B cell (primary cell): ENCODE measurements around the gene BTNL2. TPM values are rescaled to one million over a fixed set of nuclear protein-coding genes. Genes with fewer than 3 reads are reported as not detected.

ENCODE experiments used
- ATAC-seq: fragments of 200-7000 bp; cut with Tn5 transposase; one replicate; pipeline ENCODE4 v1.10.0; 2021; ENCODE audit warnings: low read depth, mild to moderate bottlenecking, moderate number of reproducible peaks, moderate library complexity
- CTCF ChIA-PET: fragments of 350-600 bp; sonication (Branson Sonifier 250); formaldehyde crosslinking; loops from one replicate; lab custom pipeline; 2021; ENCODE audit warnings: antibody characterized with exemption, inconsistent platforms; lab: Charles Lee
- POLR2A ChIA-PET: fragments of 350-600 bp; sonication (Branson Sonifier 250); formaldehyde crosslinking; loops from one replicate; lab custom pipeline; 2021; ENCODE audit warnings: antibody characterized with exemption; lab: Charles Lee
- DNase-seq: peaks from one replicate; pipeline ENCODE4 v3.0.0; 2013
- H2AFZ ChIP-seq: 2 replicates; pipeline ENCODE4 v1.6.1; 2012; ENCODE audit warnings: mild to moderate bottlenecking, low read depth, low read length; ENCODE audit not compliant: insufficient read depth, poor library complexity, severe bottlenecking
- H3K27ac ChIP-seq, 2 donors: 1 replicate in 1 of 2; 2 replicates in 1 of 2; pipeline ENCODE4 v1.5.1; 2012 to 2013; ENCODE audit warnings: low read length in 2 of 2, mild to moderate bottlenecking in 2 of 2, moderate library complexity in 1 of 2
- H3K27me3 ChIP-seq, 4 experiments: fragments of 200-600 bp in 1 of 4; sonication (generic) in 1 of 4; replicated peaks in 1 of 4; 1 replicate in 2 of 4; 2 replicates in 2 of 4; pipeline versions ENCODE4 v1.6.1 to v1.7.0; 2013 to 2016; ENCODE audit warnings: low read length in 3 of 4, mild to moderate bottlenecking in 2 of 4, mixed read lengths in 1 of 4, moderate library complexity in 1 of 4; ENCODE audit not compliant: insufficient read depth in 4 of 4, control insufficient read depth in 3 of 4; ENCODE audit errors: control extremely low read depth in 1 of 4
- H3K36me3 ChIP-seq, 2 experiments: replicated peaks in 1 of 2; 1 replicate in 1 of 2; 2 replicates in 1 of 2; pipeline versions ENCODE4 v1.6.1 to v1.7.1; 2013; ENCODE audit warnings: low read length in 1 of 2; ENCODE audit not compliant: insufficient read depth in 2 of 2, control insufficient read depth in 1 of 2; ENCODE audit errors: control extremely low read depth in 1 of 2, extremely low read depth in 1 of 2
- H3K4me1 ChIP-seq, 2 donors: fragments of 200-600 bp in 1 of 2; sonication (generic) in 1 of 2; 1 replicate in 1 of 2; 2 replicates in 1 of 2; pipeline versions ENCODE4 v1.5.1 to v1.6.1; 2013 to 2017; ENCODE audit warnings: low read length in 2 of 2; ENCODE audit not compliant: control insufficient read depth in 2 of 2, insufficient read depth in 2 of 2
- H3K4me2 ChIP-seq: replicated peaks from 2 replicates; pipeline ENCODE3; 2012; ENCODE audit warnings: mild to moderate bottlenecking, low read depth, low read length; ENCODE audit not compliant: poor library complexity, severe bottlenecking
- H3K4me3 ChIP-seq, 5 experiments: fragments of 200-600 bp in 1 of 5; sonication (generic) in 1 of 5; 1 replicate in 3 of 5; 2 replicates in 2 of 5; pipeline versions ENCODE4 v1.5.1 to v1.7.0; 2011 to 2016; ENCODE audit warnings: low read length in 4 of 5, mild to moderate bottlenecking in 4 of 5, low read depth in 2 of 5, control low read depth in 1 of 5, moderate library complexity in 1 of 5; ENCODE audit not compliant: insufficient read depth in 1 of 5; ENCODE audit errors: control extremely low read depth in 1 of 5, extremely low read depth in 1 of 5
- H3K79me2 ChIP-seq: fragments of 200-600 bp; sonication (generic); one replicate; pipeline ENCODE4 v1.6.0; 2016; ENCODE audit warnings: low read length; ENCODE audit not compliant: control insufficient read depth, insufficient read depth
- H3K9ac ChIP-seq: fragments of 200-600 bp; sonication (generic); 2 replicates; pipeline ENCODE4 v1.6.1; 2017; ENCODE audit warnings: mild to moderate bottlenecking, low read length, moderate library complexity
- H3K9me3 ChIP-seq, 3 donors: one replicate each; pipeline versions ENCODE4 v1.6.1 to v1.7.1; 2013; ENCODE audit warnings: low read length in 2 of 3; ENCODE audit not compliant: control insufficient read depth in 2 of 3, insufficient read depth in 1 of 3; ENCODE audit errors: control extremely low read depth in 1 of 3
- H4K20me1 ChIP-seq: 2 replicates; pipeline ENCODE4 v1.6.0; 2012; ENCODE audit warnings: mild to moderate bottlenecking, low read length; ENCODE audit not compliant: insufficient read depth, control insufficient read depth, poor library complexity, severe bottlenecking
- H3K27ac Mint-ChIP-seq: one replicate; pipeline ENCODE4 v1.8.0; 2021; ENCODE audit warnings: mixed read lengths
- H3K27me3 Mint-ChIP-seq: one replicate; pipeline ENCODE4 v1.8.0; 2021; ENCODE audit warnings: mixed read lengths
- H3K4me1 Mint-ChIP-seq: one replicate; pipeline ENCODE4 v1.8.0; 2021; ENCODE audit warnings: mixed read lengths
- H3K4me3 Mint-ChIP-seq: one replicate; pipeline ENCODE4 v1.8.0; 2021; ENCODE audit warnings: mixed read lengths
- H3K9me3 Mint-ChIP-seq: one replicate; pipeline ENCODE4 v1.8.0; 2022; ENCODE audit warnings: mixed read lengths; ENCODE audit not compliant: insufficient read depth
- CTCF ChIP-seq: fragments of 200-600 bp; IDR thresholded peaks from one replicate; pipeline ENCODE4 v1.8.0; 2022; ENCODE audit warnings: antibody characterized with exemption, mild to moderate bottlenecking
- EZH2 ChIP-seq: IDR thresholded peaks from 2 replicates; pipeline ENCODE4 v1.6.1; 2012; ENCODE audit warnings: borderline replicate concordance, low read depth, mild to moderate bottlenecking, moderate library complexity, low read length; ENCODE audit not compliant: insufficient read depth, poor library complexity, severe bottlenecking
- WGBS: methylation state at CpG from one replicate; pipeline ENCODE4 v1.1.5; 2013; ENCODE audit warnings: missing lambda C conversion rate; ENCODE audit not compliant: insufficient coverage; 5-methylcytosine and 5-hydroxymethylcytosine counted together
- intact Hi-C: fragments of 100-400 bp; cut with micrococcal nuclease; formaldehyde crosslinking; loops from one replicate; pipeline ENCODE4 v1.10.0; 2022
- polyA plus RNA-seq: library from polyadenylated mRNA; depleted of rRNA; stranded (reverse); fragments of >200 nt; gene quantifications from 2 replicates; pipeline ENCODE4 v1.2.3, GENCODE V29; 2012
- total RNA-seq, 2 donors: library from RNA; stranded (reverse); fragments of 120-200 nt in 1 of 2; gene quantifications; 1 replicate in 1 of 2; 2 replicates in 1 of 2; pipeline versions ENCODE4 v1.2.3 to v1.2.4, GENCODE V29; 2013 to 2022

BTNL2 gene
- total and polyA plus RNA-seq, 2 donors (not counting 1 experiment from before 2014, with no cell fraction given), result not detected

- H3K4me3 ChIP-seq, result no peak overlapping the region
- H3K9me3 ChIP-seq, result no peaks in the 10 kb centered on the region
- intact Hi-C loops, result no loop called here
- H3K9ac ChIP-seq, result no peak overlapping the region
- H3K27me3 ChIP-seq, result peaks cover 0 to 3% (median 0%) of the 10 kb centered on the region in 4 experiments
- DNase-seq (no peak), ATAC-seq (no peak)
- peaks cover 5 to 8% of the 10 kb centered on the region in 2 donors for H3K4me1 ChIP-seq
- POLR2A ChIA-PET, result no interaction called here
- TF ChIP-seq CTCF (no peak), EZH2 (no peak)
- Mint-ChIP-seq H3K9me3 (no peaks in the 10 kb centered on the region), H3K4me3 (no peak overlapping the region), H3K27me3 (no peaks in the 10 kb centered on the region), H3K4me1 (peaks cover 14% of the 10 kb centered on the region), H3K27ac (no peak overlapping the region)
- H3K27ac ChIP-seq, result no peak overlapping the region
- no peak overlapping the region for H2AFZ ChIP-seq
- H4K20me1 ChIP-seq, result no peaks in the 10 kb centered on the region
- 93% methylated on average over 5 of the region's 6 CpGs for WGBS
- H3K36me3 ChIP-seq, result no peaks in the 10 kb centered on the region
- no peaks in the 10 kb centered on the region for H3K79me2 ChIP-seq
- no peak overlapping the region for H3K4me2 ChIP-seq
- CTCF ChIA-PET, result no interaction called here
Measured at GRCh38 chr6:32391505-32391904, 15.5 kb downstream of the BTNL2 start.

GRCh38 chr6:32387589-32388340 is 19.2 kb downstream of the BTNL2 start:
- ATAC-seq, result no peak
- H3K9me3 ChIP-seq, result no peaks in the 10 kb centered on the region
- H3K36me3 ChIP-seq, result no peaks in the 10 kb centered on the region
- Mint-ChIP-seq H3K27me3 (no peaks in the 10 kb centered on the region), H3K9me3 (no peaks in the 10 kb centered on the region), H3K4me1 (peaks cover 17% of the 10 kb centered on the region), H3K4me3 (no peak overlapping the region), H3K27ac (no peak overlapping the region)
- H3K27ac ChIP-seq, result no peak overlapping the region
- TF ChIP-seq EZH2 (no peak), CTCF (no peak)
- H3K4me2 ChIP-seq, result no peak overlapping the region
- POLR2A ChIA-PET, result no interaction called here
- H3K4me1 ChIP-seq, result peaks cover 0 to 12% of the 10 kb centered on the region in 2 donors
- no peak overlapping the region for H3K9ac ChIP-seq
- CTCF ChIA-PET, result no interaction called here
- H3K27me3 ChIP-seq, result peaks cover 0 to 3% (median 0%) of the 10 kb centered on the region in 4 experiments
- H3K79me2 ChIP-seq, result no peaks in the 10 kb centered on the region
- H2AFZ ChIP-seq, result no peak overlapping the region
- no peak overlapping the region for H3K4me3 ChIP-seq
- WGBS, result 94% methylated on average over 2 of the region's 6 CpGs
- intact Hi-C loops, result no loop called here
- no peak for DNase-seq
- H4K20me1 ChIP-seq, result no peaks in the 10 kb centered on the region
